Measurements from ENCODE around the gene TTLL6.

Gene TTLL6

DNA sequence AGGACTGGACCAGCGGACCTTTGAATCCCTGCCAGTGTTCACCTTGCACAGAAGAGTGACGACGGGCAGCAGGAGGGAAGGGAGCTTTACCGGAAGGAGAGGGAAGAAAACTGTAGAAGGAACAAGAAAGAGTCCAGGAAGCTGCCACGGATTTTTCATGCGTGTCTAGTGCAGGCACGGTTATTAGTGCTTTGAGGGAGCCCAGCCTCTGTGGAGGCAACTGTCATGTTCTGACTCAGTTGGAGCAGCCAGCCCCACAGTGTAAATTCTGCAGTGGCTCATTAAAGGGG lies 82.0 kb downstream of the TTLL6 start:
- no peak overlapping the region for H3K27ac ChIP-seq
- no peaks in the 10 kb centered on the region for H3K36me3 ChIP-seq (replicated peaks)
- no peak for DNase-seq
- H3K4me3 ChIP-seq (ENCODE audit: low read depth, low read length), result no peak overlapping the region
- TF ChIP-seq, protein P1, sequence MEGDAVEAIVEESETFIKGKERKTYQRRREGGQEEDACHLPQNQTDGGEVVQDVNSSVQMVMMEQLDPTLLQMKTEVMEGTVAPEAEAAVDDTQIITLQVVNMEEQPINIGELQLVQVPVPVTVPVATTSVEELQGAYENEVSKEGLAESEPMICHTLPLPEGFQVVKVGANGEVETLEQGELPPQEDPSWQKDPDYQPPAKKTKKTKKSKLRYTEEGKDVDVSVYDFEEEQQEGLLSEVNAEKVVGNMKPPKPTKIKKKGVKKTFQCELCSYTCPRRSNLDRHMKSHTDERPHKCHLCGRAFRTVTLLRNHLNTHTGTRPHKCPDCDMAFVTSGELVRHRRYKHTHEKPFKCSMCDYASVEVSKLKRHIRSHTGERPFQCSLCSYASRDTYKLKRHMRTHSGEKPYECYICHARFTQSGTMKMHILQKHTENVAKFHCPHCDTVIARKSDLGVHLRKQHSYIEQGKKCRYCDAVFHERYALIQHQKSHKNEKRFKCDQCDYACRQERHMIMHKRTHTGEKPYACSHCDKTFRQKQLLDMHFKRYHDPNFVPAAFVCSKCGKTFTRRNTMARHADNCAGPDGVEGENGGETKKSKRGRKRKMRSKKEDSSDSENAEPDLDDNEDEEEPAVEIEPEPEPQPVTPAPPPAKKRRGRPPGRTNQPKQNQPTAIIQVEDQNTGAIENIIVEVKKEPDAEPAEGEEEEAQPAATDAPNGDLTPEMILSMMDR (IDR thresholded peaks at IDR 0.05; ENCODE audit: low read depth, low read length, missing control alignments), result no peak
- H3K27me3 ChIP-seq (replicated peaks), result peaks cover 93% of the 10 kb centered on the region
- in situ Hi-C loops (cut with HindIII; ENCODE audit: low pct_ligation_motif_present, low sequenced_read_pairs), result no loop called here

DNA sequence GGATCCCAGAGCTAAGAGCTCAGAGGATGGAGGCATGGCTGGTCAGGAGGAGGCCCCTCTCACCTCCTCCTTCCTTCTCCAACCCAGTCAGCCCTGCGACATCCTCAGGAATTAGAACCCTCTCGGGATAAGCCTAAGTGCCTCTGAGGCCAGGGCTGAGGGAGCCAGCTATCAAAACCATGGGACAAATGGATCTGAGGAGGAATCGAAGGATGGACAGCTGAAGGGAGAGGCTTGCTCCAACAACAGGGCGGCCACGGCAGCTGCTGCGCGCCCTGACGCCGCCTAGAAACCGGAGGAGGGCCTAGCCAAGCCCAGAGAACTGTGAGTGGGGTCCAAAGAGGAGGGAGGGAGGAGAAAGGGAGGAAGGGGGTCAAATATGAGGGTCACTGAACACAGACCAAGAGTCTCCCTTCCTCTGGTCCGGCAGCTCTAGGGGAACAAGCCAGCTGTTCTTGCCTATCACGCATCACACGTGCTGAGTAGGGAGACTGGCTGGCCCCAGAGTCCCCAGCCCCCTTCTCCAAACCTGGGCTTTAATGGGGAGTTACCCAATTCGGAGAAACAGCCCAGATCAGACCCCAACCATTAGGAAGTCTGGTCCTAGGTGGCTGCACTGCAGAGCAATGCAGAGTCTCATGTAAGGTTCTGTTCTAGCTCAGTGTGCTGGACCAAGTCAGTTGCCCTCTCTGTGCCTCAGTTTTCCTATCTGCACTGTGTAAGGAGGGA lies 82.5 kb downstream of the TTLL6 start:
- TF ChIP-seq, protein P1 (IDR thresholded peaks at IDR 0.05; ENCODE audit: low read depth, low read length, missing control alignments), result no peak
- Histone ChIP-seq H3K36me3 (replicated peaks) (no peaks in the 10 kb centered on the region), H3K27ac (no peak overlapping the region), H3K4me3 (ENCODE audit: low read depth, low read length) (no peak overlapping the region), H3K27me3 (replicated peaks) (peaks cover 93% of the 10 kb centered on the region)
- in situ Hi-C loops (cut with HindIII; ENCODE audit: low pct_ligation_motif_present, low sequenced_read_pairs), result no loop called here
- DNase-seq, result no peak

DNA sequence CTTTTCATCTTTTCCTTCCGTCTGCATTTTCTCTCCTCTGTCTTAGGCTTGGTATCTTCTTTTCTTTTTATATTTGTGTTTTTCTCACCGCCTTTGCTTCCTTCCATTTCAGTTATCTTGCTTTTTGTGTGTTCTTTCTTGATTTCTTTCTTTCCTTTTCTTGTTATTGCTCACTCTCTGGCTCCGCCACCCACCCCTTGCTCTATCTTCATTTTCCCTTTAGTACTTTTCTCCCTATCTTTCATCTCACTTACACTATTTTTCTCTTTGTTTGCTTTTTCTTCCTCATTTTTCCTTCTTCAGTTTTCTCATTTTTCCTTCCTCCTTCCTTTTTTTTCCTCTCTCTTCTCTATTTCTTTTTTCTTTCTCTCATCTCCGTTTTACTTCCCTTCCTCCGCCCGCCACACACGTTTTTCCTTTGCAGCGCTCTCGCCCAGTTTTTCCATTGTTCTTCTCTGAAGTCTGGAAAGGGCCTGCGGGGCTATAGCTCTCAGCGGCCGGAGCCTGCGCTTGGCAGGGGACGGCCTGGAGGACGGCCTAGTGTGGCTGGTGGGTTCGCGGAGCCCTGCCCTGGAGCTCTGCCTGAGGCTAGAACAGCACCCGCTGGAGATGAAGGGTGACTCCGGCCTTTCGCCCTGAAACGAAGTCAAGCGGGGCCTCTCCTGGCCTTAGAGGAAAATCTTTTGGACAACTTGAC lies 83.2 kb downstream of the TTLL6 start:
- peaks cover 93% of the 10 kb centered on the region for H3K27me3 ChIP-seq (replicated peaks)
- TF ChIP-seq, protein P1 (IDR thresholded peaks at IDR 0.05; ENCODE audit: low read depth, low read length, missing control alignments), result no peak
- no peak for DNase-seq
- in situ Hi-C loops (cut with HindIII; ENCODE audit: low pct_ligation_motif_present, low sequenced_read_pairs), result no loop called here
- H3K27ac ChIP-seq, result no peak overlapping the region
- no peaks in the 10 kb centered on the region for H3K36me3 ChIP-seq (replicated peaks)
- no peak overlapping the region for H3K4me3 ChIP-seq (ENCODE audit: low read depth, low read length)

DNA sequence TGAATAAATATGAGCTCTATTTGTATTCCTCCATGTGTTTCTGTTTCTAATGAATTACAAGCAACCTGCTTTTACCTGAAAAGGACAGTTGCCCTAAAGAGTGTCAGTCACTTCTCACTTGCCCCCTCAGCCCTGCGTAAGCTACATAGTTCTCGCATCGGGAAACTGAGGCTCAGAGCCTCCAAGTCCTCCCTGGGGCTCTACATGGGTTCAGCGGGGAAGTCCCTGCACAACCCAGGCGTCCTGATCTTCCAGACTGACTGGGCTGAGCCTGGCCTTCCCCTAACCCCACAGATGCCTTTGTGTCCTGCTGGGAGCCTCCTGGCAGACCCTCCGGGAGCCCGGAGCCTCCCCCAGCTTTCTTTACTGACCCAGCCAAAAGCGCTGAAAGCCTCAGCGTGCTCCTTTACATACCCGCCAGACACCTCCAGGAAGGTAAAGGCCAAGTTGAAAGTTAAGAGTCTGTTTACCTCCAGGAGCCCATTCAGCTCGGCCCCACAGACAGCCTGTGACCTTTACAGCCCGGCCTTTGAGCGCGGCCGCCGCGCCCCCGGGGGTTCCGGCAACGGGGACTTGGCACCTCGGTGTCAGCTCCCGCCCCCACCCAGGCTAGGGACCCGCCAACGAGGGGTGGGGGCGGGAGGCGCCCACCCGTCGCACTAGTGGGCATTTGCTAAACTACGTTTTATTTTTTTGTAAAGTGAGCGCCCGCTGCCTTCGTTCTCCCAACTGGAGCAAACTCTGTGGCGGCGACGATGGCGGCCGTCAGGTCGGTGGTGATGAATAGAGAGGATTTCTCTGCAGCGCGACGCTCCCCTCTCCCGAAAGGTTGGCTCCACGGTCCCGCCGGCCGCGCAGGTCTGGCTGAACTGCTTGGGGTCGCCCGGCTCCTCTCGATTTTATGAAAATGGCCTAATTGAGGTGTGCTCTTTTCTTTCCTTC lies 84.1 kb downstream of the TTLL6 start:
- TF ChIP-seq, protein P1 (IDR thresholded peaks at IDR 0.05; ENCODE audit: low read depth, low read length, missing control alignments), result no peak
- Histone ChIP-seq H3K36me3 (replicated peaks) (no peaks in the 10 kb centered on the region), H3K27me3 (replicated peaks) (peaks cover 93% of the 10 kb centered on the region), H3K27ac (no peak overlapping the region), H3K4me3 (ENCODE audit: low read depth, low read length) (no peak overlapping the region)
- DNase-seq, result no peak
- in situ Hi-C loops (cut with HindIII; ENCODE audit: low pct_ligation_motif_present, low sequenced_read_pairs), result no loop called here

DNA sequence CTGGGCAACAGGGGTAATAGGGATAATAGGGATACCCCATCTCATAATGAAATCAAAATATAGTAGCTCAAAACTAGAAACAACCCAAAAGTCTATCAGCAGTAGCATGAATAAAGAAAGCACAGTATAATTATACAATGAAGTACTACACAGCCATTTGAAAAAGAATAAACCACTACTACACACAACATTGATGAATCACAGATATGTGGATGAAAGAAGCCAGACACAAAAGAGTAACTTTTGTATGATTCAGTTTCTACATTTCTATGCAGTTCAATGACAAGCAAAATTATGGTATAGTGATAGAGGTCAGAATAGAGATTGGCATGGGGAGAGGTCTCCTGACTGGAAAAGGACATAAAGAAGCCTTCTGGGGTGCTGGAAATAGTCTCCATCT lies 85.7 kb downstream of the TTLL6 start:
- DNase-seq, result no peak

More for the DNA sequence above, 85.7 kb downstream of the TTLL6 start:
- Histone ChIP-seq H3K27ac (no peak overlapping the region), H3K36me3 (replicated peaks) (no peaks in the 10 kb centered on the region), H3K27me3 (replicated peaks) (peaks cover 97% of the 10 kb centered on the region), H3K4me3 (ENCODE audit: low read depth, low read length) (no peak overlapping the region)
- TF ChIP-seq, protein P1 (IDR thresholded peaks at IDR 0.05; ENCODE audit: low read depth, low read length, missing control alignments), result no peak
- in situ Hi-C loops (cut with HindIII; ENCODE audit: low pct_ligation_motif_present, low sequenced_read_pairs), result no loop called here

All from brain microvascular endothelial cell (primary cell).